ENCODE measurements around the gene CYP2S1.
A peak's percentile ranks its signal among the peaks of the same experiment; 100 is the strongest.

CYP2S1 gene

GRCh38 chr19:41195675-41196497 is 2.9 kb downstream of the CYP2S1 start:
- DNase-seq: no peak

- DNase-seq: no peak
Observed at GRCh38 chr19:41198559-41198958, 5.5 kb downstream of the CYP2S1 start.

GRCh38 chr19:41203371-41203770 is 10.4 kb downstream of the CYP2S1 start:
- no peak for DNase-seq

- DNase-seq: peak; percentile 81 to 86
Observed at GRCh38 chr19:41204338-41204737, 11.3 kb downstream of the CYP2S1 start.

- no peak for DNase-seq
Observed at GRCh38 chr19:41205995-41206394, 13.0 kb downstream of the CYP2S1 start.

GRCh38 chr19:41206456-41206855 is 13.4 kb downstream of the CYP2S1 start:
- no peak for DNase-seq

GRCh38 chr19:41206926-41207750 is 14.1 kb downstream of the CYP2S1 start:
- no peak for DNase-seq

GRCh38 chr19:41214161-41214560 is 21.1 kb downstream of the CYP2S1 start:
- DNase-seq: no peak

GRCh38 chr19:41217741-41218140 is 24.7 kb downstream of the CYP2S1 start:
- no peak for DNase-seq

GRCh38 chr19:41218249-41218614 is 25.2 kb downstream of the CYP2S1 start:
- no peak for DNase-seq

- no peak for DNase-seq
Observed at GRCh38 chr19:41218615-41219507, 25.8 kb downstream of the CYP2S1 start, which contains the start of gene AXL. TSS of gene AXL (plus strand) at chr19:41219223. CDS start at chr19:41219393, 170 bp downstream.

GRCh38 chr19:41219924-41220567 is 27.0 kb downstream of the CYP2S1 start:
- DNase-seq: no peak

- DNase-seq: no peak
Observed at GRCh38 chr19:41220811-41221210, 27.8 kb downstream of the CYP2S1 start.

GRCh38 chr19:41221514-41222205 is 28.6 kb downstream of the CYP2S1 start:
- no peak for DNase-seq

GRCh38 chr19:41222240-41222639 is 29.2 kb downstream of the CYP2S1 start:
- DNase-seq: no peak

GRCh38 chr19:41223431-41224234 is 30.6 kb downstream of the CYP2S1 start:
- DNase-seq: no peak

- no peak for DNase-seq
Observed at GRCh38 chr19:41224632-41225031, 31.6 kb downstream of the CYP2S1 start.

GRCh38 chr19:41225238-41226052 is 32.4 kb downstream of the CYP2S1 start:
- no peak for DNase-seq

GRCh38 chr19:41226053-41226873 is 33.2 kb downstream of the CYP2S1 start:
- DNase-seq: peak; percentile 60 to 64

Measured in activated T-cell treated with anti-CD3 and anti-CD28 coated beads, Interleukin-2, amount 50 U/mL, for 48 hours (primary cell).